K562 (cell line): ENCODE measurements around the gene SPRING1. TPM values are rescaled to one million over a fixed set of nuclear protein-coding genes. Genes with fewer than 3 reads are reported as not detected.

ENCODE experiments used
- ATAC-seq: fragments of 200-7000 bp; cut with Tn5 transposase; 3 replicates; pipeline ENCODE4 v1.9.1; 2020; ENCODE audit warnings: moderate library complexity
- BruUV-seq: library from RNA; stranded (reverse); fragments of 400-500 nt; replicated peaks from 2 replicates; lab custom pipeline; 2021; lab: Mats Ljungman, UMichigan
- CTCF ChIA-PET: fragments of 300-600 bp; formaldehyde crosslinking; extraction: SDS; loops from one replicate; lab custom pipeline; 2021; ENCODE audit warnings: low intra/inter-chr PET ratio; lab: Yijun Ruan, JAX
- POLR2A ChIA-PET: fragments of 300-600, 350-650 bp; sonication (Branson Sonifier 250); formaldehyde crosslinking; extraction: SDS; loops from one replicate; lab custom pipeline; 2021; ENCODE audit warnings: antibody characterized with exemption, inconsistent platforms; lab: Yijun Ruan, JAX
- DNase-seq, 4 experiments: peaks; one replicate each; pipeline versions ENCODE4 v3.0.0 to v3.0.0-alpha.2; 2011 to 2018; ENCODE audit warnings: low spot score in 3 of 4, mixed read lengths in 3 of 4; ENCODE audit errors: extremely low read depth in 1 of 4
- FAIRE-seq: peaks from 2 replicates; lab custom pipeline; 2011; peaks lifted over from hg19 to GRCh38; lab: Jason Lieb, UNC
- H2AFZ ChIP-seq: 2 replicates; pipeline ENCODE4 v1.6.0; 2011; ENCODE audit warnings: low read depth, low read length, control low read depth, inconsistent platforms
- H3K27ac ChIP-seq: fragments of 200-600 bp; 3 replicates; pipeline ENCODE4 v1.8.0; 2011; ENCODE audit warnings: low read depth, mild to moderate bottlenecking, control low read depth, inconsistent platforms, low read length, moderate library complexity, mixed read lengths; ENCODE audit errors: extremely low read depth
- H3K27me3 ChIP-seq, 2 experiments: fragments of 300-600 bp in 1 of 2; 2 replicates in 1 of 2; 3 replicates in 1 of 2; pipeline versions ENCODE4 v1.6.0 to v1.8.0; 2011; ENCODE audit warnings: inconsistent platforms in 2 of 2, low read length in 2 of 2, mild to moderate bottlenecking in 1 of 2, mixed read lengths in 1 of 2, moderate library complexity in 1 of 2; ENCODE audit not compliant: control insufficient read depth in 2 of 2, insufficient read depth in 2 of 2
- H3K36me3 ChIP-seq: fragments of 300-600 bp; 3 replicates; pipeline ENCODE4 v1.8.0; 2011; ENCODE audit warnings: mild to moderate bottlenecking, low read length, inconsistent platforms; ENCODE audit not compliant: control insufficient read depth, insufficient read depth
- H3K4me1 ChIP-seq, 2 experiments: fragments of 200-600 bp in 1 of 2; replicated peaks in 1 of 2; 2 replicates in 1 of 2; 3 replicates in 1 of 2; pipeline versions ENCODE4 v1.5.1 to v1.8.0; 2011; ENCODE audit warnings: inconsistent platforms in 2 of 2, low read length in 2 of 2, mild to moderate bottlenecking in 1 of 2, mixed read lengths in 1 of 2, moderate library complexity in 1 of 2; ENCODE audit not compliant: control insufficient read depth in 2 of 2, insufficient read depth in 2 of 2
- H3K4me2 ChIP-seq: 2 replicates; pipeline ENCODE4 v1.6.1; 2011; ENCODE audit warnings: low read length, control low read depth, inconsistent platforms, mixed read lengths; ENCODE audit not compliant: insufficient read depth
- H3K4me3 ChIP-seq: fragments of 200-600 bp; sonication (generic), shearing (Covaris generic); 2 replicates; pipeline ENCODE4 v1.5.1; 2016; ENCODE audit warnings: control low read depth, inconsistent platforms
- H3K79me2 ChIP-seq: fragments of 200-600 bp; 3 replicates; pipeline ENCODE4 v1.8.0; 2011; ENCODE audit warnings: low read length, inconsistent platforms; ENCODE audit not compliant: control insufficient read depth, insufficient read depth
- H3K9ac ChIP-seq, 2 experiments: 2 replicates each; pipeline versions ENCODE4 v1.6.0 to v1.6.1; 2011; ENCODE audit warnings: low read depth in 2 of 2, low read length in 2 of 2, control low read depth in 1 of 2, inconsistent platforms in 1 of 2, mild to moderate bottlenecking in 1 of 2, mixed read lengths in 1 of 2; ENCODE audit not compliant: insufficient read depth in 1 of 2
- H3K9me1 ChIP-seq: one replicate; pipeline ENCODE4 v1.6.0; 2011; ENCODE audit warnings: inconsistent platforms, mild to moderate bottlenecking, low read length, moderate library complexity; ENCODE audit not compliant: control insufficient read depth, insufficient read depth
- H3K9me3 ChIP-seq: replicated peaks from 2 replicates; pipeline ENCODE4 v1.5.1; 2011; ENCODE audit warnings: low read depth, low read length, inconsistent platforms; ENCODE audit not compliant: control insufficient read depth, insufficient read depth
- H4K20me1 ChIP-seq: replicated peaks from 2 replicates; pipeline ENCODE4 v1.6.1; 2011; ENCODE audit warnings: low read length, inconsistent platforms, mixed read lengths; ENCODE audit not compliant: control insufficient read depth, insufficient read depth
- BHLHE40 ChIP-seq: IDR thresholded peaks from 2 replicates; pipeline ENCODE4 v1.6.1; 2011; ENCODE audit warnings: low read length, improper control_type of control experiment
- ZNF282 ChIP-seq: sonication (generic); formaldehyde crosslinking; IDR thresholded peaks from 2 replicates; pipeline ENCODE4 v1.8.1; 2023; ENCODE audit warnings: missing genetic modification reagents
- WGBS: fragments of 100-300 bp; shearing (Covaris generic); methylation state at CpG from one replicate; pipeline ENCODE4 v1.1.6; 2016; ENCODE audit warnings: low coverage, mixed read lengths; ENCODE audit not compliant: insufficient coverage; ENCODE audit errors: missing lambda C conversion rate; 5-methylcytosine and 5-hydroxymethylcytosine counted together
- in situ Hi-C: fragments of 300-500 bp; cut with MboI; formaldehyde crosslinking; loops from 4 replicates; pipeline ENCODE4 v1.15.0; 2018; ENCODE audit warnings: inconsistent platforms, mixed read lengths
- intact Hi-C: fragments of 100-400 bp; cut with micrococcal nuclease; formaldehyde crosslinking; loops from 2 replicates; pipeline ENCODE4 v1.14.2; 2022
- polyA plus RNA-seq, 8 experiments: library from polyadenylated mRNA; depleted of rRNA in 4 of 8; stranded (reverse) in 5 of 8; unstranded in 3 of 8; fragments of >200 nt; fragmentation: Nextera tagmentation in 2 of 8; fragmentation: Illumina TruSeq in 1 of 8; extraction: Ambion mirVana in 2 of 8; extraction: Trizol in 1 of 8; gene quantifications; 2 replicates each; pipeline versions ENCODE4 v1.2.1 to v1.2.3, GENCODE V29; 2011 to 2014; ENCODE audit warnings: inconsistent platforms in 1 of 8, missing spikeins in 1 of 8
- total RNA-seq, 7 experiments: library from RNA; depleted of rRNA in 6 of 7; stranded (reverse); fragments of >200 nt in 6 of 7; fragmentation: Illumina TruSeq in 2 of 7; extraction: Trizol in 2 of 7; gene quantifications; 2 replicates each; pipeline versions ENCODE4 v1.2.1 to v1.2.3, GENCODE V29; 2011 to 2021; ENCODE audit warnings: low replicate concordance in 1 of 7

Gene SPRING1
- total and polyA plus RNA-seq, 9 of the 15 experiments (the other 6 are each of a cell fraction or from before 2014, with no cell fraction given) = 1.1 to 20.0 (median 8.0) TPM

GRCh38 chr12:116694653-116695463 is 43.0 kb downstream of the SPRING1 start:
- Histone ChIP-seq H3K36me3 (no peaks in the 10 kb centered on the region), H3K4me3 (no peak overlapping the region), H3K27ac (no peak overlapping the region; the same call in 2 of the 3 replicates), H4K20me1 (peaks cover 4% of the 10 kb centered on the region; the same call in 1 of the 2 replicates), H3K4me1 (peaks cover 0 to 7% of the 10 kb centered on the region in 2 experiments; a peak in 1 of 5 replicates), H3K9ac (no peak overlapping the region), H3K79me2 (no peaks in the 10 kb centered on the region), H2AFZ (no peak overlapping the region), H3K27me3 (peaks cover 46 to 57% of the 10 kb centered on the region in 2 experiments), H3K9me1 (no peaks in the 10 kb centered on the region), H3K9me3 (no peaks in the 10 kb centered on the region), H3K4me2 (no peak overlapping the region)
- POLR2A ChIA-PET = interaction anchor here (0.9 kb wide), 1 partner anchor 742 kb away, joined by 3 read pairs; no protein-coding TSS in a partner anchor
- intact Hi-C loops = loop anchor here (5.0 kb wide), 2 partner anchors 78 to 748 kb away; no protein-coding TSS in a partner anchor
- DNase-seq (no peak), ATAC-seq (no peak), FAIRE-seq (no peak)
- TF ChIP-seq ZNF282 (CRISPR knock-in tag) (no peak), BHLHE40 (0 out of 2 replicates have a peak, but pooled peaks have one; percentile 25)
- CTCF ChIA-PET = no interaction called here
- in situ Hi-C loops = loop anchor here (25.0 kb wide), 1 partner anchor 708 kb away; no protein-coding TSS in a partner anchor
- BruUV-seq = no TSS peak
- WGBS = 8% methylated on average over 19 of the region's 22 CpGs
